Muscle layer of colon (tissue), 2 donors: ENCODE data around the gene LRRC4C.

ENCODE experiments used
- H3K27ac ChIP-seq: one replicate; pipeline ENCODE4 v1.7.0; 2013; ENCODE audit warnings: low read depth, mild to moderate bottlenecking, low read length, moderate library complexity
- H3K27me3 ChIP-seq, 2 donors: one replicate each; pipeline ENCODE4 v1.7.0; 2013; ENCODE audit warnings: low read length in 2 of 2, mild to moderate bottlenecking in 2 of 2; ENCODE audit not compliant: insufficient read depth in 2 of 2, control insufficient read depth in 1 of 2
- H3K36me3 ChIP-seq: one replicate; pipeline ENCODE4 v1.7.0; 2013; ENCODE audit warnings: mild to moderate bottlenecking, low read length; ENCODE audit not compliant: insufficient read depth
- H3K4me1 ChIP-seq: one replicate; pipeline ENCODE4 v1.7.0; 2013; ENCODE audit warnings: mild to moderate bottlenecking, low read length; ENCODE audit not compliant: insufficient read depth
- H3K4me3 ChIP-seq, 2 donors: one replicate each; pipeline ENCODE4 v1.7.0; 2013; ENCODE audit warnings: low read length in 2 of 2, low read depth in 1 of 2, mild to moderate bottlenecking in 1 of 2, moderate library complexity in 1 of 2
- H3K9ac ChIP-seq: one replicate; pipeline ENCODE4 v1.7.0; 2013; ENCODE audit warnings: low read length
- H3K9me3 ChIP-seq: one replicate; pipeline ENCODE4 v1.7.0; 2013; ENCODE audit warnings: mild to moderate bottlenecking, low read length
- donor health status: abdominal sarcoma.
- donor health status: Adenocarcinoma of cecum.

Gene LRRC4C

GRCh38 chr11:41189701-41190436 is 269.6 kb downstream of the LRRC4C start:
- Histone ChIP-seq H3K9me3 (no peaks in the 10 kb centered on the region), H3K4me3 (no peak overlapping the region), H3K27ac (no peak overlapping the region)

GRCh38 chr11:41177791-41178190 is 281.7 kb downstream of the LRRC4C start:
- Histone ChIP-seq H3K9ac (no peak overlapping the region), H3K9me3 (no peaks in the 10 kb centered on the region), H3K4me3 (no peak overlapping the region), H3K27ac (no peak overlapping the region), H3K4me1 (no peaks in the 10 kb centered on the region), H3K36me3 (no peaks in the 10 kb centered on the region), H3K27me3 (no peaks in the 10 kb centered on the region)

More at GRCh38 chr11:41189701-41190436, 269.6 kb downstream of the LRRC4C start:
- Histone ChIP-seq H3K9ac (no peak overlapping the region), H3K27me3 (no peaks in the 10 kb centered on the region), H3K4me1 (no peaks in the 10 kb centered on the region), H3K36me3 (no peaks in the 10 kb centered on the region)

GRCh38 chr11:41175304-41175972 is 284.0 kb downstream of the LRRC4C start:
- H3K9me3 ChIP-seq = no peaks in the 10 kb centered on the region
- no peak overlapping the region for H3K4me3 ChIP-seq
- H3K4me1 ChIP-seq = no peaks in the 10 kb centered on the region
- H3K27me3 ChIP-seq = no peaks in the 10 kb centered on the region
- no peak overlapping the region for H3K27ac ChIP-seq
- no peak overlapping the region for H3K9ac ChIP-seq
- H3K36me3 ChIP-seq = no peaks in the 10 kb centered on the region

- H3K4me1 ChIP-seq = no peaks in the 10 kb centered on the region
- no peak overlapping the region for H3K27ac ChIP-seq
- no peaks in the 10 kb centered on the region for H3K36me3 ChIP-seq
- H3K4me3 ChIP-seq = no peak overlapping the region
- no peak overlapping the region for H3K9ac ChIP-seq
- H3K27me3 ChIP-seq = no peaks in the 10 kb centered on the region
- no peaks in the 10 kb centered on the region for H3K9me3 ChIP-seq
These were observed 313.1 kb downstream of the LRRC4C start for GRCh38 chr11:41146326-41146725.

- no peak overlapping the region for H3K4me3 ChIP-seq
- H3K27me3 ChIP-seq = no peaks in the 10 kb centered on the region
- no peaks in the 10 kb centered on the region for H3K4me1 ChIP-seq
- H3K9me3 ChIP-seq = no peaks in the 10 kb centered on the region
- no peak overlapping the region for H3K27ac ChIP-seq
- H3K9ac ChIP-seq = no peak overlapping the region
- no peaks in the 10 kb centered on the region for H3K36me3 ChIP-seq
These were observed 314.0 kb downstream of the LRRC4C start for GRCh38 chr11:41145420-41145819.

GRCh38 chr11:41134971-41135370 is 324.5 kb downstream of the LRRC4C start:
- H3K4me3 ChIP-seq = no peak overlapping the region
- no peaks in the 10 kb centered on the region for H3K9me3 ChIP-seq
- no peak overlapping the region for H3K27ac ChIP-seq
- H3K9ac ChIP-seq = no peak overlapping the region
- H3K36me3 ChIP-seq = no peaks in the 10 kb centered on the region
- H3K4me1 ChIP-seq = no peaks in the 10 kb centered on the region
- H3K27me3 ChIP-seq = no peaks in the 10 kb centered on the region

GRCh38 chr11:41133023-41133422 is 326.4 kb downstream of the LRRC4C start:
- Histone ChIP-seq H3K4me3 (no peak overlapping the region), H3K9me3 (no peaks in the 10 kb centered on the region), H3K36me3 (no peaks in the 10 kb centered on the region), H3K27ac (no peak overlapping the region), H3K9ac (no peak overlapping the region), H3K4me1 (no peaks in the 10 kb centered on the region), H3K27me3 (no peaks in the 10 kb centered on the region)

GRCh38 chr11:41121600-41121999 is 337.9 kb downstream of the LRRC4C start:
- Histone ChIP-seq H3K9ac (no peak overlapping the region), H3K9me3 (no peaks in the 10 kb centered on the region), H3K4me3 (no peak overlapping the region), H3K27ac (no peak overlapping the region), H3K36me3 (no peaks in the 10 kb centered on the region), H3K4me1 (no peaks in the 10 kb centered on the region), H3K27me3 (no peaks in the 10 kb centered on the region)

GRCh38 chr11:41119484-41119883 is 340.0 kb downstream of the LRRC4C start:
- H3K9ac ChIP-seq = no peak overlapping the region
- H3K27me3 ChIP-seq = no peaks in the 10 kb centered on the region
- no peaks in the 10 kb centered on the region for H3K9me3 ChIP-seq
- H3K4me1 ChIP-seq = no peaks in the 10 kb centered on the region
- H3K4me3 ChIP-seq = no peak overlapping the region
- no peaks in the 10 kb centered on the region for H3K36me3 ChIP-seq
- H3K27ac ChIP-seq = no peak overlapping the region

GRCh38 chr11:41118521-41118920 is 340.9 kb downstream of the LRRC4C start:
- H3K27me3 ChIP-seq = no peaks in the 10 kb centered on the region
- no peaks in the 10 kb centered on the region for H3K9me3 ChIP-seq
- H3K36me3 ChIP-seq = no peaks in the 10 kb centered on the region
- no peak overlapping the region for H3K9ac ChIP-seq
- H3K4me1 ChIP-seq = no peaks in the 10 kb centered on the region
- H3K27ac ChIP-seq = no peak overlapping the region
- no peak overlapping the region for H3K4me3 ChIP-seq

- no peaks in the 10 kb centered on the region for H3K4me1 ChIP-seq
- no peaks in the 10 kb centered on the region for H3K36me3 ChIP-seq
- no peak overlapping the region for H3K27ac ChIP-seq
- no peak overlapping the region for H3K9ac ChIP-seq
- H3K27me3 ChIP-seq = no peaks in the 10 kb centered on the region
- H3K9me3 ChIP-seq = no peaks in the 10 kb centered on the region
- H3K4me3 ChIP-seq = no peak overlapping the region
These were observed 342.5 kb downstream of the LRRC4C start for GRCh38 chr11:41116970-41117369.

GRCh38 chr11:41115066-41115465 is 344.4 kb downstream of the LRRC4C start:
- H3K27me3 ChIP-seq = no peaks in the 10 kb centered on the region
- no peak overlapping the region for H3K4me3 ChIP-seq
- no peak overlapping the region for H3K27ac ChIP-seq
- no peaks in the 10 kb centered on the region for H3K9me3 ChIP-seq
- no peaks in the 10 kb centered on the region for H3K36me3 ChIP-seq
- H3K4me1 ChIP-seq = no peaks in the 10 kb centered on the region
- no peak overlapping the region for H3K9ac ChIP-seq
